DOHH2 (cell line): ENCODE results near the gene SLC12A4.

Source experiments
- H3F3A ChIP-seq: fragments of 200-600 bp; sonication (generic), shearing (Covaris generic); 2 replicates; pipeline ENCODE4 v1.6.0; 2016; ENCODE audit warnings: antibody characterized with exemption, mild to moderate bottlenecking; ENCODE audit not compliant: control insufficient read depth, insufficient read depth
- H3K27ac ChIP-seq: fragments of 200-600 bp; sonication (generic); 2 replicates; pipeline ENCODE4 v1.5.1; 2014; ENCODE audit warnings: low read depth, mild to moderate bottlenecking, low read length, moderate library complexity
- H3K27me3 ChIP-seq: fragments of 200-600 bp; sonication (generic); 2 replicates; pipeline ENCODE4 v1.6.1; 2014; ENCODE audit warnings: mild to moderate bottlenecking, low read length, mixed read lengths; ENCODE audit not compliant: control insufficient read depth
- H3K36me3 ChIP-seq: fragments of 200-600 bp; sonication (generic); 2 replicates; pipeline ENCODE4 v1.6.1; 2014; ENCODE audit warnings: mild to moderate bottlenecking, low read length, moderate library complexity, mixed read lengths; ENCODE audit not compliant: control insufficient read depth
- H3K4me1 ChIP-seq: fragments of 200-600 bp; sonication (generic); 2 replicates; pipeline ENCODE4 v1.6.1; 2014; ENCODE audit warnings: mild to moderate bottlenecking, low read length, mixed read lengths; ENCODE audit not compliant: control insufficient read depth
- H3K4me2 ChIP-seq: fragments of 200-600 bp; sonication (generic); 2 replicates; pipeline ENCODE4 v1.6.0; 2014; ENCODE audit warnings: mild to moderate bottlenecking, low read length, moderate library complexity
- H3K4me3 ChIP-seq: fragments of 200-600 bp; sonication (generic); 2 replicates; pipeline ENCODE4 v1.5.1; 2014; ENCODE audit warnings: mild to moderate bottlenecking, low read length, mixed read lengths
- H3K79me2 ChIP-seq: fragments of 200-600 bp; sonication (generic); 2 replicates; pipeline ENCODE4 v1.6.1; 2014; ENCODE audit warnings: mild to moderate bottlenecking, low read length, mixed read lengths; ENCODE audit not compliant: control insufficient read depth
- H3K9me2 ChIP-seq: fragments of 200-600 bp; sonication (generic); replicated peaks from 2 replicates; pipeline ENCODE4 v1.6.1; 2014; ENCODE audit warnings: mild to moderate bottlenecking, low read length, mixed read lengths; ENCODE audit not compliant: control insufficient read depth
- H3K9me3 ChIP-seq: fragments of 200-600 bp; sonication (generic); 2 replicates; pipeline ENCODE4 v1.6.1; 2014; ENCODE audit warnings: antibody characterized with exemption, low read length, mixed read lengths; ENCODE audit not compliant: control insufficient read depth, insufficient read depth
- H4K20me1 ChIP-seq: fragments of 200-600 bp; sonication (generic); 2 replicates; pipeline ENCODE4 v1.6.0; 2014; ENCODE audit warnings: low read depth, mild to moderate bottlenecking, antibody characterized with exemption, low read length, moderate library complexity; ENCODE audit not compliant: control insufficient read depth, insufficient read depth
- EZH2phosphoT487 ChIP-seq: fragments of 200-600 bp; sonication (generic); IDR thresholded peaks from 2 replicates; pipeline ENCODE4 v1.6.1; 2017; ENCODE audit warnings: borderline replicate concordance, mild to moderate bottlenecking, antibody characterized with exemption, low read length, moderate library complexity, mixed read lengths
- TF ChIP-seq, protein P1 (sequence below): fragments of 200-600 bp; sonication (generic); IDR thresholded peaks from one replicate; pipeline ENCODE4 v1.5.1; 2014; ENCODE audit warnings: antibody characterized with exemption, mild to moderate bottlenecking, low read depth, low read length; ENCODE audit not compliant: poor library complexity, severe bottlenecking

The SLC12A4 gene

GRCh38 chr16:67932462-67932840 lies 36.0 kb downstream of the SLC12A4 start:
- Histone ChIP-seq H3K4me1 (peaks cover 22% of the 10 kb centered on the region), H3K27me3 (no peaks in the 10 kb centered on the region), H3K4me2 (no peak overlapping the region), H3K4me3 (no peak overlapping the region), H3K27ac (no peak overlapping the region), H3F3A (peaks cover 4% of the 10 kb centered on the region; the same call in 1 of the 2 replicates), H3K36me3 (peaks cover 54% of the 10 kb centered on the region), H3K9me2 (no peaks in the 10 kb centered on the region), H4K20me1 (0 out of 2 replicates have a peak, but pooled peaks cover 4% of the 10 kb centered on the region), H3K79me2 (peaks cover 27% of the 10 kb centered on the region), H3K9me3 (no peaks in the 10 kb centered on the region)
- TF ChIP-seq, protein P1, sequence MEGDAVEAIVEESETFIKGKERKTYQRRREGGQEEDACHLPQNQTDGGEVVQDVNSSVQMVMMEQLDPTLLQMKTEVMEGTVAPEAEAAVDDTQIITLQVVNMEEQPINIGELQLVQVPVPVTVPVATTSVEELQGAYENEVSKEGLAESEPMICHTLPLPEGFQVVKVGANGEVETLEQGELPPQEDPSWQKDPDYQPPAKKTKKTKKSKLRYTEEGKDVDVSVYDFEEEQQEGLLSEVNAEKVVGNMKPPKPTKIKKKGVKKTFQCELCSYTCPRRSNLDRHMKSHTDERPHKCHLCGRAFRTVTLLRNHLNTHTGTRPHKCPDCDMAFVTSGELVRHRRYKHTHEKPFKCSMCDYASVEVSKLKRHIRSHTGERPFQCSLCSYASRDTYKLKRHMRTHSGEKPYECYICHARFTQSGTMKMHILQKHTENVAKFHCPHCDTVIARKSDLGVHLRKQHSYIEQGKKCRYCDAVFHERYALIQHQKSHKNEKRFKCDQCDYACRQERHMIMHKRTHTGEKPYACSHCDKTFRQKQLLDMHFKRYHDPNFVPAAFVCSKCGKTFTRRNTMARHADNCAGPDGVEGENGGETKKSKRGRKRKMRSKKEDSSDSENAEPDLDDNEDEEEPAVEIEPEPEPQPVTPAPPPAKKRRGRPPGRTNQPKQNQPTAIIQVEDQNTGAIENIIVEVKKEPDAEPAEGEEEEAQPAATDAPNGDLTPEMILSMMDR, result no peak
- no peak for TF ChIP-seq EZH2phosphoT487

- Histone ChIP-seq H3K36me3 (peaks cover 52% of the 10 kb centered on the region), H3K79me2 (peaks cover 22% of the 10 kb centered on the region), H3K27me3 (no peaks in the 10 kb centered on the region), H3K27ac (no peak within 1 kb of the TSS), H3K9me2 (no peaks in the 10 kb centered on the region), H3F3A (peaks cover 2% of the 10 kb centered on the region; the same call in 1 of the 2 replicates), H4K20me1 (0 out of 2 replicates have a peak, but pooled peaks cover 4% of the 10 kb centered on the region), H3K4me2 (no peak within 1 kb of the TSS), H3K4me3 (no peak within 1 kb of the TSS), H3K4me1 (peaks cover 16% of the 10 kb centered on the region), H3K9me3 (no peaks in the 10 kb centered on the region)
- TF ChIP-seq, protein P1, result no peak
- TF ChIP-seq EZH2phosphoT487, result no peak
Observed at GRCh38 chr16:67931712-67932461, 36.5 kb downstream of the SLC12A4 start, which contains the start of gene CTRL. CTRL (minus strand) TSS chr16:67931862; CDS start chr16:67931852, 10 bp downstream.

DNA sequence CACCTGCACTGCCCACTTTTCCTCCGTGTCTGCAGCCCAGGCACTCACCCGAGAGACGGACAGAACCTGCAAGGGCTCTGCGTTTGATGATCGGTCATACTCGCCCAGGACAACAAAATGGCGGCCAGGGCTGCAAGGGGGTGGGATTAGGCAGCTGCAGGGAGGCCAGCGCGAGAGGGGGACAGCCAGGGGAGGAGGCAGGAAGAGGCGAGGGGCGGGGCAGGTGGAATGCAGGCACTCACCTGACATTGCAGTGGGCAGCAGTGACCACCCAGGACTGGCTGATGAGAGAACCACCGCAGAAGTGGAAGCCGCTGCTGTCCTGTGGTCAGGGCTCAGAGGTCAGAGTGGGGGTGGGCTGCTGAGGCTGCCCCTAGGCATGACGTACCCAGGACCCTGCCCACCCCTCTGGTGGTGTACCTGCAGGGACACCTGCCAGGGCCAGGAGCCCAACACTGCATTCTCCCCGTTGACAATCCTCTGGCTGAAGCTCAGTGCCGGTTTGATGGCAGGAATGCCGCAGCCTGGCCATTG lies 37.7 kb downstream of the SLC12A4 start:
- H3K4me3 ChIP-seq, result no peak overlapping the region
- H4K20me1 ChIP-seq, result 0 out of 2 replicates have a peak, but pooled peaks cover 4% of the 10 kb centered on the region
- no peaks in the 10 kb centered on the region for H3F3A ChIP-seq
- no peaks in the 10 kb centered on the region for H3K9me3 ChIP-seq
- TF ChIP-seq, protein P1, result no peak
- no peak for TF ChIP-seq EZH2phosphoT487
- H3K79me2 ChIP-seq, result peaks cover 12% of the 10 kb centered on the region
- no peaks in the 10 kb centered on the region for H3K27me3 ChIP-seq
- no peak overlapping the region for H3K4me2 ChIP-seq
- peaks cover 44% of the 10 kb centered on the region for H3K36me3 ChIP-seq
- H3K4me1 ChIP-seq, result peaks cover 21% of the 10 kb centered on the region
- no peak overlapping the region for H3K27ac ChIP-seq
- H3K9me2 ChIP-seq, result no peaks in the 10 kb centered on the region
